GM10266 (cell line): ENCODE data around the gene CLDN11.

Source experiments
- DNase-seq: peaks from one replicate; pipeline ENCODE4 v3.0.0; 2012; ENCODE audit errors: extremely low spot score
- CTCF ChIP-seq: IDR thresholded peaks from 2 replicates; pipeline ENCODE4 v1.5.1; 2012; ENCODE audit warnings: mild to moderate bottlenecking, low read depth; ENCODE audit not compliant: control insufficient read depth, insufficient read depth; ENCODE audit errors: missing control alignments

The CLDN11 gene

DNA sequence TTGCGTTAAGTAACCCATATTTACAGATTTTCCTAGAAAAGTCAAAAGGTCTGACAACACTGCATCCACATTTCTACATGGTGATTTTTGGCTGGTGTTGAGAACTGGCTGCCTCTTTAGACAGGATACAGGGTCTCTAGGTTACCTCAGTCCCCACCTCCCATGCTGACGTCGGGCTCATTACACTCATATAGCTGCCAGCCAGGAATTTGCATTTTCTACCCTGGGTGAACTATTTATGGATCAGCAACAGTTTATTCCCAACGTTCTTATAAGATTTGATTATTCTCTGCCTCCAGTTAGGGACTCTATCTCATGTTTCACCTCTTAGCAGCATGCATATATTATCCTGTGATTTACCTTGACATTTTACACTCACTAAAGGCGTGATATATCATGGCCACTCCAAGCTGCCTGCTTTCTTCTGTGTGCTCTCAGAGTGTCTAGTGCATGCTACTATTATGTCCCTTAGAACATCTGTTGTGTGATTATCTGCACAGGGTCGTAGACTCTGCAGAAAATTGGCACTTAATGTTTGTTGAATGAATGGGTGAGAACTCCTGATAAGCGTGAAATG, 49.0 kb downstream of the CLDN11 start:
- no peak for TF ChIP-seq CTCF
- DNase-seq, result no peak

DNA sequence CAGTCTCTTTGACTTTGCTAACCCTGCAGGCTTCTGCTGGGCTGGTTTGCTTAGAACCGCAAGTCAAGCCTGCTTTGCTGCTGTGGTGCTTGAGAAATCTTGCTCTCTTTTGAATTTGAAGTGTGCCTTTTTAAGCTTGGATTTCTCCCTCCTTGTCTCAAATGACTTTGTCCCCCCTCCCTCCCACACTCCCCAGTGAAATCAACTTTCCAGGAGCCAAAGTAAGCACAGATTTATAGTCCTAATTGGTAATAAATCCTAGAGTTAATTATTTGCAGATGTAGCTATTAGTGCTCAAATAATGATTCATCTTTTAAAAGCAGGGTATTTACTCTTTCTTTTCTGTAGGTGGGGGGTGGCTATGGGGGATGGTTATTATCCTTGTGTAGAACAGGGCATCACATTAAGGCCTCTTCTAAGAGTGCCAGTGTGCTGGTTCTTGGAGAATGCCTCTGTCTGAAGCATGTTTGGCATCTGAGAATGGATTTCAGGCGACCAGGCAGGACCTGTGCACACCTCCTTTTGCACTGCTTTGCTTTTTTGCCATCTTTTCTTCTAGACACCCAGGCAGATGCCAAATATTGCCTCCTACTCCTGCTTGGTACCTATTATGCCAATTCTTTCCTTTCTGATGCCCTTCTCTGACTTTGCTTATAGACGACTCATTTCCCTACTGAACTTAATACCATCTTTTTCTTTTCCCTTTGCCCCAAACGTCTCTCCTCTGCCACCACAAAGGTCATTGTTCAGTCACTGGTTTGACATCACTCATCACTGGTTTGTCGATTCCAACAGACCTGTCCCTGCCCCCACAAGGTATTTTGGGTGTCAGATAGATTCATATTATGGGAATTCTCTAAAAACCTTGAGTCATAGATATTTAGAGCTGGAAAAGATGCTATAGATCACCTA, 50.7 kb downstream of the CLDN11 start:
- DNase-seq, result no peak

DNA sequence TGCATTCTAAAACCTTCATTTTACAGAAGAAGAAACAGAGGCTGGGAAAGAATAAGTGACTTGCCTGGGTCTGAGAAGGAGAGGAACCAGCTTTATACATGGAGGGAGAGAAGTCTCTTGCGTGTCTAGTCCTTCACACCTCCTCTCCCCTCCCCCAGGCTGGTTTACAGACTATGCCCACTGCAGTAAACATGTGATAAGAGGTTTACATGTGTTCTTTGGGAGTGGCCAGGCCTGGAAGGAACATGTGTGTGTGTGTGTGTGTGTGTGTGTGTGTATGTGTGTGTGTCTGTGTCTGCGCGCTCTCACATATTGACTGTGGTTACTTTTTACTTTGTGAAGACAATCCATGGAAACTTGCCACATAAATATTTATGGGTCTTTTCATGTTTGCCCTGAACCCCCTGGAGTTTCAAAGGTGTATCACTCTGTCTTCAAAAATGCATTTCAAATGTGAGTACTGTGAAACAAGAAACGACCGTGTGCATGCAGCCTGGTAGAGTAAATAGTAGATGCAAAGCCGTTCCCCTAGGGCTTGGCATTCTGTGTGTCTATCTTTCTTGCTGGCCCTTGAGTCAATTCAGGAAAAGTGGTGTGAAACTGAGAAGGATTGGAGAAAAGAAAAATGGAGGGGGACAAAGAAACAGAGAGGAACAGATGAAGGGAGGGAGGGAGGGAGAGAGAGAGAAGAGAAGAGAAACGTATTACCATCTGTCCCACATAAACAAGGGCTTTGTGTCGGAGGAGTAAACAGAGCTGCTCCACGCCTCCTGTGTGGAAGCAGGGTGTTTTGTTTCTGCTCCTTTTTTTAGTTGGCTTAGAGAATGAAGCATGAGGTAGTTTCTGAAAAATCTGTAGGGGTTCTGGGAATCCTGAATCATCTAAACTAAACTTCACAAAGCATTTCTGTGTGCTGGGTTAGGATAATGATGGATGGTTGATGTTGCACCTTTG, 51.7 kb downstream of the CLDN11 start:
- DNase-seq, result no peak

More for the DNA sequence above, 50.7 kb downstream of the CLDN11 start:
- TF ChIP-seq CTCF, result no peak

GRCh38 chr3:170471149-170471548, 52.5 kb downstream of the CLDN11 start:
- no peak for TF ChIP-seq CTCF
- no peak for DNase-seq

More for the DNA sequence above, 51.7 kb downstream of the CLDN11 start:
- TF ChIP-seq CTCF, result no peak

- DNase-seq, result no peak
- TF ChIP-seq CTCF, result no peak
Observed at GRCh38 chr3:170473358-170473757, 54.7 kb downstream of the CLDN11 start.

DNA sequence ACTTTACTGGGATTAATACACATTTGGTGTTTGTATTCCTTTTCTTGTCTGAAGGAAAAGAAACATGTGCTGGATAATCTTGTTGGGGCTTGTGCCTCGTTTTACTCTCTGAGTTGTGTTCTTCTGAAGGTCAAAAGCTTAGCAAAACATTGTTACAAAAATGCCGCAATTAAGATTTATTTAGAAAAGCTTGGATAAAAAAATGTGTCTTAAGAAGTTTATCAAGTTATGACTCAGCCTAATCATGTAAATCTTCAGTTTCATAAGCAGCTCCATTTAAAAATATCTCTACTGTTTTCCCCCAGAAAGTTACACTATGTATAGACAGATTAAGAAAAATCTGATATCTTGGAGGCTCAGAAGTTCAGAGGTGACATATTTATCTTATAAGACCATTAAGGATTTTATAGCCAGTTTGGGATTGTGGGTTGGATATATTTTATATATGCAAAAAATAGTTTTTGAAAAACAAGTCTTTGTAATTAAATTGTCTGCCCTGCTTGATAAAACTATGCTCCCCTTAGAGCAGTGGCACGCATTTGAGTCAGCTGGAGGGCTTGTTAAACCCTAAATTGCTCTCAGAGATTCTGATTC, 56.5 kb downstream of the CLDN11 start:
- no peak for TF ChIP-seq CTCF
- no peak for DNase-seq
